B cell (primary cell): ENCODE results near the gene SGF29.
"Not testable (repeated sequence)": the region's sequence is repeated elsewhere in the genome, so short reads cannot be mapped to it uniquely, and the experiment has no call there.

Experiments
- CTCF ChIP-seq: fragments of 200-600 bp; IDR thresholded peaks from one replicate; pipeline ENCODE4 v1.8.0; 2022; ENCODE audit warnings: antibody characterized with exemption, mild to moderate bottlenecking
- EZH2 ChIP-seq: IDR thresholded peaks from 2 replicates; pipeline ENCODE4 v1.6.1; 2012; ENCODE audit warnings: borderline replicate concordance, low read depth, mild to moderate bottlenecking, moderate library complexity, low read length; ENCODE audit not compliant: insufficient read depth, poor library complexity, severe bottlenecking

GRCh38 chr16:28608867-28609596 lies 55.3 kb downstream of the SGF29 start:
- TF ChIP-seq EZH2, CTCF: not testable (repeated sequence)
